Lung (tissue), 12 donors: ENCODE results near the gene ALG14. TPM values are rescaled to one million over a fixed set of nuclear protein-coding genes. Genes with fewer than 3 reads are reported as not detected.

Experiments used
- ATAC-seq: fragments of 200-7000 bp; cut with Tn5 transposase; one replicate; pipeline ENCODE4 v1.9.1; 2020; ENCODE audit warnings: moderate number of reproducible peaks; ENCODE audit not compliant: insufficient read depth, low FRiP score
- DNase-seq, 3 donors: peaks; one replicate each; pipeline ENCODE4 v3.0.0-alpha.2; 2013 to 2017
- H3K27ac ChIP-seq, 2 donors: one replicate each; pipeline ENCODE4 v1.5.1; 2013; ENCODE audit warnings: mild to moderate bottlenecking in 2 of 2, moderate library complexity in 2 of 2, control low read depth in 1 of 2, inconsistent platforms in 1 of 2, low read depth in 1 of 2, low read length in 1 of 2
- H3K27me3 ChIP-seq, 3 donors: one replicate each; pipeline ENCODE4 v1.5.1; 2013; ENCODE audit warnings: low read length in 2 of 3; ENCODE audit not compliant: control insufficient read depth in 3 of 3, insufficient read depth in 3 of 3
- H3K36me3 ChIP-seq, 4 donors: one replicate each; pipeline ENCODE4 v1.5.1; 2013; ENCODE audit warnings: low read length in 4 of 4, mild to moderate bottlenecking in 1 of 4, moderate library complexity in 1 of 4; ENCODE audit not compliant: control insufficient read depth in 4 of 4, insufficient read depth in 4 of 4
- H3K4me1 ChIP-seq, 5 donors: one replicate each; pipeline ENCODE4 v1.5.1; 2013; ENCODE audit warnings: low read length in 5 of 5, mild to moderate bottlenecking in 2 of 5, moderate library complexity in 1 of 5; ENCODE audit not compliant: control insufficient read depth in 5 of 5, insufficient read depth in 5 of 5
- H3K4me3 ChIP-seq: one replicate; pipeline ENCODE4 v1.5.1; 2013; ENCODE audit warnings: mild to moderate bottlenecking, control low read depth, moderate library complexity
- H3K9ac ChIP-seq, 2 donors: one replicate each; pipeline ENCODE4 v1.5.1; 2013; ENCODE audit warnings: low read length in 2 of 2, control low read depth in 1 of 2; ENCODE audit not compliant: insufficient read depth in 1 of 2
- H3K9me3 ChIP-seq, 4 donors: one replicate each; pipeline ENCODE4 v1.5.1; 2013; ENCODE audit warnings: low read length in 3 of 4, mild to moderate bottlenecking in 1 of 4, moderate library complexity in 1 of 4; ENCODE audit not compliant: control insufficient read depth in 4 of 4, insufficient read depth in 3 of 4
- WGBS, 2 donors: extraction: QIAGEN DNeasy Blood & Tissue Kit; methylation state at CpG; one replicate each; pipeline ENCODE4 v1.1.7; 2013; 5-methylcytosine and 5-hydroxymethylcytosine counted together
- polyA plus RNA-seq, 2 donors: library from polyadenylated mRNA; stranded (reverse); fragments of 200-250 nt; gene quantifications; one replicate each; pipeline ENCODE4 v1.2.1, GENCODE V29; 2013
- total RNA-seq, 2 donors: library from RNA; depleted of rRNA in 1 of 2; stranded (reverse); fragments of >200 nt in 1 of 2; gene quantifications; one replicate each; pipeline ENCODE4 v1.2.1, GENCODE V29; 2014 to 2021
- TF ChIP-seq, protein P1 (sequence below): IDR thresholded peaks from 2 replicates; pipeline ENCODE4 v1.5.1; 2012; ENCODE audit warnings: mild to moderate bottlenecking; ENCODE audit errors: control extremely low read depth, extremely low read depth
- donor health status: control.
- donor health status: control.
- donor health status: Bipolar disorder and iron deficiency.
- donor health status: healthy.
- donor health status: DM: yes; HTN: yes; CAD: no.

The ALG14 gene
- total and polyA plus RNA-seq, 4 donors, result 0.97 to 7.5 (median 1.6) TPM

DNA sequence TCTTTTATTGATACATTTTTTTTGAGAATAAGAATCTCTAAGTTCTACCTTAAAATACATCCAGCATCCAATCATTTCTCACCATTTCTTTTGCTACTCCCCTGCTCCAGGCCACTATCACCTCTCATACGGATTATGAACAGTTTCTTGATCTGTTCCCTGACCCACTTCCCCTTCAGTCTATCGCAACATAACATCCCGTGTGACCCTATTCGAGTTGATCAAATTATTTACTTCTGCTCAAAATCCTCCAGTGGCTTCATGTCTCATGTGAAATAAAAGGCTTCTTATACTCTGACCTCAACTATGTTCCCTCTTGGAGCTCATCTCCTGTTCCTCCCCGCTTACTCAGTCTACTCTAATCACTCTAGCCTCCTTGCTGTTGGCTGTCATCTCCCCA is 5.2 kb downstream of the ALG14 start:
- 47 to 79% methylated on average over 5 of the region's 5 CpGs for WGBS, 2 donors
- Histone ChIP-seq H3K36me3 (peaks cover 0 to 13% (median 5%) of the 10 kb centered on the region in 4 donors), H3K9ac (no peak overlapping the region), H3K27ac (no peak overlapping the region), H3K4me1 (peaks cover 0 to 7% (median 2%) of the 10 kb centered on the region in 5 donors), H3K4me3 (no peak overlapping the region), H3K27me3 (no peaks in the 10 kb centered on the region), H3K9me3 (no peaks in the 10 kb centered on the region)
- TF ChIP-seq, protein P1, sequence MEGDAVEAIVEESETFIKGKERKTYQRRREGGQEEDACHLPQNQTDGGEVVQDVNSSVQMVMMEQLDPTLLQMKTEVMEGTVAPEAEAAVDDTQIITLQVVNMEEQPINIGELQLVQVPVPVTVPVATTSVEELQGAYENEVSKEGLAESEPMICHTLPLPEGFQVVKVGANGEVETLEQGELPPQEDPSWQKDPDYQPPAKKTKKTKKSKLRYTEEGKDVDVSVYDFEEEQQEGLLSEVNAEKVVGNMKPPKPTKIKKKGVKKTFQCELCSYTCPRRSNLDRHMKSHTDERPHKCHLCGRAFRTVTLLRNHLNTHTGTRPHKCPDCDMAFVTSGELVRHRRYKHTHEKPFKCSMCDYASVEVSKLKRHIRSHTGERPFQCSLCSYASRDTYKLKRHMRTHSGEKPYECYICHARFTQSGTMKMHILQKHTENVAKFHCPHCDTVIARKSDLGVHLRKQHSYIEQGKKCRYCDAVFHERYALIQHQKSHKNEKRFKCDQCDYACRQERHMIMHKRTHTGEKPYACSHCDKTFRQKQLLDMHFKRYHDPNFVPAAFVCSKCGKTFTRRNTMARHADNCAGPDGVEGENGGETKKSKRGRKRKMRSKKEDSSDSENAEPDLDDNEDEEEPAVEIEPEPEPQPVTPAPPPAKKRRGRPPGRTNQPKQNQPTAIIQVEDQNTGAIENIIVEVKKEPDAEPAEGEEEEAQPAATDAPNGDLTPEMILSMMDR, result no peak
- ATAC-seq (no peak), DNase-seq (no peak)

DNA sequence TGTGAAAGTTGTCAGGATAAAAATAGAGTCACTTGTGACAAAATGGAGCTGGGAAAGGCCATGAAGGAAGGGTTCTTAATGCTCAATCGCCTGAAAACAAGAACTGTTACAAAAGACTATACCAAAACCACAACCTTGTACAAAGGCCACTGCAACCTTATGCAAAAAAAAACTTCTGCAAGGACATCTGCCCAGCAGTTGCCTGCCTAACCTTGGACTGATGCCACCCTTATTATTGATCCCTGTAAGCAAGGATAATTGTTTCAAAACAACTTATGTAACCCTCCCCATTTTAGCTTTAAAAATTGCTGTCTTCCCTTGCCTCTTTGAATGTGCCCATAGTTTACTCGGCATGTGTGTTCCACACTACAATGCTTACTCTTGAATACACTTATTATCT is 5.7 kb downstream of the ALG14 start:
- Histone ChIP-seq H3K27me3 (no peaks in the 10 kb centered on the region), H3K36me3 (peaks cover 0 to 17% (median 5%) of the 10 kb centered on the region in 4 donors), H3K4me1 (peaks cover 0 to 6% (median 2%) of the 10 kb centered on the region in 5 donors), H3K4me3 (no peak overlapping the region), H3K9ac (no peak overlapping the region), H3K9me3 (no peaks in the 10 kb centered on the region), H3K27ac (no peak overlapping the region)
- WGBS, 2 donors, result 38 to 73% methylated on average over 2 of the region's 2 CpGs
- TF ChIP-seq, protein P1, result no peak
- no peak for DNase-seq
- no peak for ATAC-seq

DNA sequence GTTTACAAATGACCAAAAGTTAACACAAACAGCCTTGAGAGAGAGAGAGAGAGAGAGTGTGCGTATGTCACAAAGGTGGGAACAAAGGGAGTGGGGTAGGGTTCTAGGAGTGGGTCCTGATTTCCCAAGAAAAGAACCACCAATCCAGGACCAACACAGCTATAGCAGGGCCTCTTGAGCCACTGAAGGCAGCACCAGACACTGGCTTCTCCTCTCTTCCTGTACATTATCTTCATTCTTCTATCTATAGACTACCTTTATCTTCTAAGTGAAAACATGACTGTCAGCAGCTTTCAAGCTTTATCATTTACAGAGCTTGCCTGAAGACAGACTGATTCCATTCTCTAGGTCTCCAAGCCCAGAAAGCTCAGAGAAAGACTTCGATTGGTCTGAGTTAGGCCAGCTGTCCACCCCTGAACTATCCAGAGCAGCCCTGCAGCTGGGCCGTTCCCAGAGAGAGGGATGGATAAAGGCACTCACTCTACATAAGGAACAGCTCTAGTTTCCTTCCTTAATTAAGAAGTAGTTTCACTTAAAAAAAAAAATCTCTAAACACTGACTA is 11.2 kb downstream of the ALG14 start:
- TF ChIP-seq, protein P1, result no peak
- Histone ChIP-seq H3K9ac (no peak overlapping the region), H3K4me1 (no peaks in the 10 kb centered on the region), H3K36me3 (peaks cover 0 to 17% (median 8%) of the 10 kb centered on the region in 4 donors), H3K27ac (no peak overlapping the region), H3K4me3 (no peak overlapping the region), H3K9me3 (no peaks in the 10 kb centered on the region), H3K27me3 (no peaks in the 10 kb centered on the region)
- ATAC-seq, result no peak
- 80 to 82% methylated on average over 3 of the region's 3 CpGs for WGBS, 2 donors
- no peak for DNase-seq

DNA sequence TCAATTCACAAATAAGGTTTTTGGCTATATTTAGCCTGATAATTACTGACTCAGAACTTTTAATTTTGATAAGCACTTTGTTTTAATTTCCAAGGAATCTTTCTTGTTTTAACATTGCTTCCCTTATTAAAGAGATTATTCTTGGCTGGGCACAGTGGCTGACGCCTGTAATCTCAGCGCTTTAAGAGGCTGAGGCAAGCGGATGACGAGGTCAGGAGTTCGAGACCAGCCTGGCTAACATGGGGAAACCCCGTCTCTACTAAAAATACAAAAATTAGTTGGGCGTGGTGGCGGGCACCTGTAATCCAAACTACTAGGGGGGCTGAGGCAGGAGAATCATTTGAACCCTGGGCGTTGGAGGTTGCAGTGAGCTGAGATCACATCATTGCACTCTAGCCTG is 13.8 kb downstream of the ALG14 start:
- H3K36me3 ChIP-seq, result peaks cover 0 to 10% (median 5%) of the 10 kb centered on the region in 4 donors
- no peaks in the 10 kb centered on the region for H3K27me3 ChIP-seq
- TF ChIP-seq, protein P1, result no peak
- H3K4me3 ChIP-seq, result no peak overlapping the region
- WGBS, 2 donors, result 81 to 93% methylated on average over 9 of the region's 9 CpGs
- H3K4me1 ChIP-seq, result no peaks in the 10 kb centered on the region
- no peak for ATAC-seq
- no peak overlapping the region for H3K27ac ChIP-seq
- no peaks in the 10 kb centered on the region for H3K9me3 ChIP-seq
- no peak overlapping the region for H3K9ac ChIP-seq
- no peak for DNase-seq
